Measurements from ENCODE around the gene SDCBP2. TPM values are rescaled to one million over a fixed set of nuclear protein-coding genes. Genes with fewer than 3 reads are reported as not detected.
A peak's percentile ranks its signal among the peaks of the same experiment; 100 is the strongest.

SDCBP2 gene
- total and polyA plus RNA-seq, 2 of the 4 experiments (the other 2 are of a cell fraction): 0.54 to 1.3 TPM

DNA sequence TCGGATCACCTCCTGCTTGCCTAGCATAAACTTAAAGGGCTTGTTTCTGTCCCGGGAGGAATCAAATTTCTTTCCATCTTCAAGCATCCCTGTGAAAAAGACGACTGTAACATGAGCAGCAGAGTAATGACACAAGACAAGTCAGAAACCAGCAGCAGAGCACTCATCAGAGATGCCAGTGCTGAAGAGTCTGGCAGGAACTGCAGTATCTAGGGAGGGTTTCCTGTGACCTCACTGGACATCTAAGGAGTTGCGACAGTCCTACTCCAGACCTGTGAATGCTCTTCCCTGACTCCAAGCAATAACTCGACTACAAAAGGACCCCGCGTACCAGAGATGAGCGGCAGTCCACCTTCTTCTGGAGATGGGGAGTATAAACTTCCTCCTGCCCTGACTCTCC, 46.6 kb upstream of the SDCBP2 start:
- WGBS, 2 experiments (ENCODE audit: extremely low coverage in 2 of 2, insufficient read length in 1 of 2): no CpG with 5 or more reads among the region's 8 CpGs
- ChIA-PET POLR2A (ENCODE audit: unreplicated experiment) (no interaction called here), CTCF (interaction anchor here (0.9 kb wide), 1 partner anchor 61 kb away, joined by 3 read pairs; no protein-coding TSS in a partner anchor)
- dilution Hi-C loops (cut with HindIII; ENCODE audit: low sequenced_read_pairs, unreplicated experiment) (no loop called here), in situ Hi-C loops (cut with MboI; ENCODE audit: low sequenced_read_pairs) (no loop called here), intact Hi-C loops (cut with micrococcal nuclease) (loop anchor here (5.0 kb wide), 1 partner anchor 48 kb away; the partner anchor contains the start of gene SDCBP2)
- DNase-seq (peak; percentile 93), ATAC-seq (ENCODE audit: low read depth) (peak; percentile 82)
- Histone ChIP-seq H2AK9ac (replicated peaks; ENCODE audit: low read depth, low read length, poor library complexity) (no peak overlapping the region), H2AK5ac (ENCODE audit: low read depth, low read length) (no peak overlapping the region), H3K56ac (ENCODE audit: extremely low read depth, insufficient read depth, low read length) (no peak overlapping the region), H3K27me3 (ENCODE audit: control insufficient read depth, insufficient read depth, low read length) (no peaks in the 10 kb centered on the region), H3K4me3 (ENCODE audit: insufficient read depth, low read depth, low read length) (no peak overlapping the region), H3K9ac (ENCODE audit: low read depth, low read length) (no peak overlapping the region), H3K79me1 (ENCODE audit: low read depth in 1 of 2, low read length in 2 of 2) (peaks cover 30 to 95% of the 10 kb centered on the region in 2 experiments), H4K5ac (ENCODE audit: low read depth, low read length) (no peak overlapping the region), H3K14ac (replicated peaks; ENCODE audit: low read depth, low read length) (peak overlapping the region; percentile 28; the same call in 1 of the 2 replicates), H3K23ac (ENCODE audit: low read depth, low read length) (no peak overlapping the region), H4K20me1 (ENCODE audit: insufficient read depth, low read length) (peaks cover 83% of the 10 kb centered on the region), H2BK5ac (ENCODE audit: low read depth, low read length, poor library complexity, severe bottlenecking) (peak overlapping the region; percentile 43), H2AFZ (replicated peaks; ENCODE audit: low read length, poor library complexity) (no peak overlapping the region), H3K36me3 (ENCODE audit: control insufficient read depth, insufficient read depth, low read length) (peaks cover 18% of the 10 kb centered on the region), H3K9me3 (ENCODE audit: control insufficient read depth, insufficient read depth, low read length) (no peaks in the 10 kb centered on the region), H2BK15ac (ENCODE audit: low read depth, low read length) (no peak overlapping the region), H3K27ac (ENCODE audit: insufficient read depth, low read length) (peak overlapping the region; percentile 29; the same call in 1 of the 2 replicates), H3K4me2 (ENCODE audit: low read depth, low read length) (0 out of 2 replicates have a peak overlapping the region, but pooled peaks have one; percentile 14), H3K18ac (ENCODE audit: low read depth, low read length) (no peak overlapping the region), H3K9me1 (ENCODE audit: insufficient read depth, low read length) (peaks cover 59% of the 10 kb centered on the region), H3K4me1 (ENCODE audit: control insufficient read depth, insufficient read depth, low read length) (peaks cover 37% of the 10 kb centered on the region), H3K4ac (ENCODE audit: low read depth, low read length) (peak overlapping the region; percentile 8; the same call in 1 of the 2 replicates), H2BK20ac (ENCODE audit: low read depth, low read length) (no peak overlapping the region), H2BK120ac (ENCODE audit: low read depth, low read length) (no peak overlapping the region), H4K8ac (ENCODE audit: low read depth in 2 of 2, low read length in 2 of 2) (no peak overlapping the region), H4K91ac (ENCODE audit: insufficient read depth, low read depth, low read length) (no peak overlapping the region)
- TF ChIP-seq CEBPB (IDR thresholded peaks at IDR 0.05; ENCODE audit: low read depth, low read length): peak; percentile 94
- TF ChIP-seq FOS (IDR thresholded peaks at IDR 0.05; ENCODE audit: low read depth, low read length): no peak
- BruUV-seq (replicated peaks): no TSS peak

Data from IMR-90 (cell line).